Left lung (tissue), 10 donors: ENCODE measurements around the gene NDUFS1. TPM values are rescaled to one million over a fixed set of nuclear protein-coding genes. Genes with fewer than 3 reads are reported as not detected.
A peak's percentile ranks its signal among the peaks of the same experiment; 100 is the strongest.
"Not testable (repeated sequence)": the region's sequence is repeated elsewhere in the genome, so short reads cannot be mapped to it uniquely, and the experiment has no call there.

Experiments used
- ATAC-seq: fragments of 200-7000 bp; cut with Tn5 transposase; one replicate; pipeline ENCODE4 v1.9.1; 2020; ENCODE audit warnings: moderate library complexity
- DNase-seq, 4 donors: peaks; one replicate each; pipeline ENCODE4 v3.0.0-alpha.2; 2013 to 2020
- H3K27ac ChIP-seq, 2 donors: fragments of 200-600 bp; sonication (generic) in 1 of 2; one replicate each; pipeline versions ENCODE4 v1.5.0 to v1.8.0; 2020 to 2021
- H3K27me3 ChIP-seq, 2 donors: fragments of 200-600 bp; sonication (generic) in 1 of 2; one replicate each; pipeline versions ENCODE4 v1.5.0 to v1.8.0; 2020 to 2021
- H3K36me3 ChIP-seq, 2 donors: fragments of 200-600 bp; sonication (generic) in 1 of 2; one replicate each; pipeline versions ENCODE4 v1.5.0 to v1.8.0; 2020 to 2021
- H3K4me1 ChIP-seq, 2 donors: fragments of 200-600 bp; one replicate each; pipeline ENCODE4 v1.8.0; 2021
- H3K4me3 ChIP-seq, 2 donors: fragments of 200-600 bp; sonication (generic) in 1 of 2; one replicate each; pipeline versions ENCODE4 v1.5.0 to v1.8.0; 2020 to 2021; ENCODE audit warnings: mild to moderate bottlenecking in 1 of 2
- H3K9me3 ChIP-seq, 2 donors: fragments of 200-600 bp; sonication (generic) in 1 of 2; one replicate each; pipeline versions ENCODE4 v1.5.0 to v1.8.0; 2020 to 2021
- intact Hi-C, 2 donors: fragments of 100-400 bp; cut with DNase I; formaldehyde crosslinking; loops; one replicate each; pipeline versions ENCODE4 v1.11.2 to v1.14.2; 2022
- polyA plus RNA-seq, 6 donors: library from polyadenylated mRNA; unstranded; fragments of 120-200 nt; gene quantifications; one replicate each; pipeline ENCODE4 v1.2.1, GENCODE V29; 2013; ENCODE audit not compliant: insufficient read length in 6 of 6
- total RNA-seq, 2 donors: library from RNA; stranded (reverse); fragmentation: NEBNext Ultra II Directional; extraction: Animal tissue kit (Norgen Biotek cat#: 25700); gene quantifications; one replicate each; pipeline ENCODE4 v1.2.1, GENCODE V29; 2021
- TF ChIP-seq, protein P1 (sequence below), 2 donors: fragments of 200-600 bp; sonication (generic) in 1 of 2; IDR thresholded peaks; one replicate each; pipeline versions ENCODE4 v1.5.0 to v1.8.0; 2021; ENCODE audit warnings: antibody characterized with exemption in 2 of 2
- donor health status: DM: no; HTN: yes; CAD: no.
- donor health status: DM: no; HTN: no; CAD: no.

NDUFS1 gene
- total and polyA plus RNA-seq, 8 donors: 48.5 to 79.8 (median 57.9) TPM

DNA sequence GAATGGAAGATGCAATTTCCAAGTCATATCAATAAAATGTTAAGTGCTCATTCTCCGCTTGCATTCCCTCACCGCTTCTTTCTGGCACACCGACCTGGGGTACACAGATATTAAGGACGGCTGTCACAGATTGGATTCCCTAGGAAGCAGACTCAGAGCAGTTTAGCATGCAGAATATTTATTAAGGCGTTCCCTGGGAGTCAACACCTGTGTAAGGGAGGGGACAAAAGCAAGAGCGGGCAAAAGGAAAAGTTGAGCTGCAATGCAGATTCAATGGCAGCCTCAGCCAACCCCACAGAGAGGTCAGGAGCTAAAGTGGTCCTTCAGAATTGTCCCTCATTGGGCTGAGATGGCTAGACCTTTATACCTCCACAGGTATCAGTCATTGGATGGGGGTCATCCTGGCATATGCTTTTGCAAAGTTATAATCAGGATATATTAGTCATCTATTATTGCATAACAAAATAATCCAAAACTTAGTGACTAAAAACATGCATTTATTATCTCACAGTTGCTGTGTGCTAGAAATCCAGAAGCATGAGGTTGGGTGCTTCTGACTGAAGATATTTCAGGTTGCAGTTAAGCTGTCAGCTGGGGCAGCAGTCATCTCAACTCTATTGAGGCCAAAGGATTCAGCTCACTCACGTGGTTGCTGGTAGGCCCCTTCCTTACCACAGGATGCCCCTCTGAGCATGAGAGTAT, 46.2 kb downstream of the NDUFS1 start:
- ATAC-seq (no peak), DNase-seq (no peak)
- H3K9me3 ChIP-seq: no peaks in the 10 kb centered on the region
- H3K4me1 ChIP-seq: no peaks in the 10 kb centered on the region
- peaks cover 0 to 21% of the 10 kb centered on the region in 2 donors for H3K36me3 ChIP-seq
- intact Hi-C loops: no loop called here
- no peak overlapping the region for H3K27ac ChIP-seq
- H3K4me3 ChIP-seq: no peak overlapping the region
- TF ChIP-seq, protein P1, sequence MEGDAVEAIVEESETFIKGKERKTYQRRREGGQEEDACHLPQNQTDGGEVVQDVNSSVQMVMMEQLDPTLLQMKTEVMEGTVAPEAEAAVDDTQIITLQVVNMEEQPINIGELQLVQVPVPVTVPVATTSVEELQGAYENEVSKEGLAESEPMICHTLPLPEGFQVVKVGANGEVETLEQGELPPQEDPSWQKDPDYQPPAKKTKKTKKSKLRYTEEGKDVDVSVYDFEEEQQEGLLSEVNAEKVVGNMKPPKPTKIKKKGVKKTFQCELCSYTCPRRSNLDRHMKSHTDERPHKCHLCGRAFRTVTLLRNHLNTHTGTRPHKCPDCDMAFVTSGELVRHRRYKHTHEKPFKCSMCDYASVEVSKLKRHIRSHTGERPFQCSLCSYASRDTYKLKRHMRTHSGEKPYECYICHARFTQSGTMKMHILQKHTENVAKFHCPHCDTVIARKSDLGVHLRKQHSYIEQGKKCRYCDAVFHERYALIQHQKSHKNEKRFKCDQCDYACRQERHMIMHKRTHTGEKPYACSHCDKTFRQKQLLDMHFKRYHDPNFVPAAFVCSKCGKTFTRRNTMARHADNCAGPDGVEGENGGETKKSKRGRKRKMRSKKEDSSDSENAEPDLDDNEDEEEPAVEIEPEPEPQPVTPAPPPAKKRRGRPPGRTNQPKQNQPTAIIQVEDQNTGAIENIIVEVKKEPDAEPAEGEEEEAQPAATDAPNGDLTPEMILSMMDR (IDR thresholded peaks at IDR 0.05): no peak
- H3K27me3 ChIP-seq: no peaks in the 10 kb centered on the region

DNA sequence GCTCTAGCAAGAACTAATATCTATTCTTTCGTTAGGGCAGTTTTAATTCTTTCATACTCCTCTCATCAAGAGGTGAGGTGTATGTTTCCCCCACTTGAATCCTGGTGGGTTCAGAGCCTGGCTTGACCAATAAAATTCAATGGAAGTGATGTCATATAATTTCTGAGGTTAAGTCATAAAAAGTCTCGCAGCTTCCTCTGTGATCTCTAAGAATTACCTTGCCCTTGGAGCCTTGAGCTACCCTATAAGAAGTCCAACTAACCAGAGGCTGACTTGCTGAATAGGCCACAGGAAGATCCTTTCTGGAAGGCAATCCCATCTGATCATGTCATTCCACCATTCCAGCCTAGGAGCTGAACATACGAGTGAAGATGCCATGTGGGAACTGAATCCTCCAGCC, 47.1 kb downstream of the NDUFS1 start:
- Histone ChIP-seq H3K36me3 (peaks cover 0 to 18% of the 10 kb centered on the region in 2 donors), H3K4me1 (no peaks in the 10 kb centered on the region), H3K4me3 (no peak overlapping the region), H3K27me3 (no peaks in the 10 kb centered on the region), H3K9me3 (no peaks in the 10 kb centered on the region), H3K27ac (no peak overlapping the region)
- intact Hi-C loops: no loop called here
- TF ChIP-seq, protein P1 (IDR thresholded peaks at IDR 0.05): no peak
- ATAC-seq (no peak), DNase-seq (no peak)

DNA sequence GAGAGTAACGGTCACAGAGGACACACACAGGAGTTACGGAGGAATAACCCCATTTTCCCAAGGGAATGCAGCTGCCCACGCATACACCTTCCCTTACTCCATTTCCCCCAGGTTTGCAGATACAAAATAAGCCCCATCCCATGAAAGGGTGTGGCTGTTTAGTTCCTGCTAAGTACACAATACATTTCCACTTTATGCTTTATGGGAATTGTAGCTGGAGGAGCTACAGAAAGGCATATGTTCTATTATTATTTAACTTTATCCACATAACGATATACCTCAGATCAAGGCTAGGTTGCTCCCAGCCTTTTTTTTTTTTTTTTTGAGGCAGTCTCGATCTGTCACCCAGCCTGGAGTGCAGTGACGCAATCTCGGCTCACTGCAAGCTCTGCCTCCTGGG, 50.5 kb downstream of the NDUFS1 start:
- H3K27me3 ChIP-seq: no peaks in the 10 kb centered on the region
- H3K27ac ChIP-seq: no peak overlapping the region
- H3K36me3 ChIP-seq: peaks cover 0 to 8% of the 10 kb centered on the region in 2 donors
- no peaks in the 10 kb centered on the region for H3K4me1 ChIP-seq
- intact Hi-C loops: no loop called here
- peak in 1 of 4 donors; percentile 26 for DNase-seq
- H3K9me3 ChIP-seq: no peaks in the 10 kb centered on the region
- no peak for ATAC-seq
- H3K4me3 ChIP-seq: no peak overlapping the region
- TF ChIP-seq, protein P1 (IDR thresholded peaks at IDR 0.05): no peak

DNA sequence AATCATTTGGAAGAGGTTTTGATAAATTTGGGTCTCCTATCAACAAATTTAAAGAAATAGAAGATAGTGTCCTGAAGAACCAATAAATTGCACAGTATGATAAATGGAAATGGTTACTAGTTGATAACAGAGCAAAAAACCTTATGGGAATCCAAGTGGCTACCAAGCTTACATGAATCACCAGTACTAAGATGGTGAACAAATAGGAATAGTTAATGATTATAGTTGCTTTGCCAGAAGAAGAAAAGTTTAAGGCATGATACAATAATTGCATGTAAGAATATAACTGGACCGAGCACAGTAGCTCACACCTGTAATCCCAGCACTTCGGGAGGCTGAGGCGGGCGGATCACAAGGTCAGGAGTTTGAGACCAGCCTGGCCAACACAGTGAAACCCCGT, 53.7 kb downstream of the NDUFS1 start:
- DNase-seq (no peak), ATAC-seq (no peak)
- Histone ChIP-seq H3K27ac (no peak overlapping the region), H3K9me3 (no peaks in the 10 kb centered on the region), H3K4me1 (no peaks in the 10 kb centered on the region), H3K4me3 (no peak overlapping the region), H3K27me3 (no peaks in the 10 kb centered on the region), H3K36me3 (no peaks in the 10 kb centered on the region)
- TF ChIP-seq, protein P1 (IDR thresholded peaks at IDR 0.05): no peak
- intact Hi-C loops: no loop called here

- Histone ChIP-seq H3K36me3 (no peaks in the 10 kb centered on the region), H3K4me3 (no peak overlapping the region), H3K4me1 (no peaks in the 10 kb centered on the region), H3K27ac (no peak overlapping the region), H3K9me3 (no peaks in the 10 kb centered on the region), H3K27me3 (no peaks in the 10 kb centered on the region)
- intact Hi-C loops: no loop called here
- DNase-seq (no peak), ATAC-seq (no peak)
- TF ChIP-seq, protein P1 (IDR thresholded peaks at IDR 0.05): no peak
Observed at GRCh38 chr2:206105038-206105437, 54.2 kb downstream of the NDUFS1 start.

DNA sequence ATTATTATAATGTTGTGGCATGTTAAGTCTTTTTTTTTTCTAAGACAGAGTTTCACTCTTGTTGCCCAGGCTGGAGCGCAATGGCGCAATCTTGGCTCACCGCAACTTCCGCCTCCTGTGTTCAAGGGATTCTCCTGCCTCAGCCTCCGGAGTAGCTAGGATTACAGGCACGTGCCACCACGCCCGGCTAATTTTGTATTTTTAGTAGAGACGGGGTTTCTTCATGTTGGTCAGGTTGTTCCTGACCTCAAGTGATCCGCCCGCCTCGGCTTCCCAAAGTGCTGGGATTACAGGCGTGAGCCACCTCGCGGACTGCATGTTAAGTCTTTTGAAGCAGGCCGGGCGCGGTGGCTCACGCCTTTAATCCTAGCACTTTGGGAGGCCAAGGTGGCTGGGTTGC, 60.4 kb downstream of the NDUFS1 start:
- H3K27ac ChIP-seq, intact Hi-C loops, ATAC-seq, H3K27me3 ChIP-seq, H3K4me1 ChIP-seq, H3K4me3 ChIP-seq, H3K9me3 ChIP-seq, H3K36me3 ChIP-seq: not testable (repeated sequence)
- DNase-seq: peak in 2 of 4 donors; percentile 74 to 90
